ENCODE measurements around the gene SMYD3.
"Not testable (repeated sequence)": the region's sequence is repeated elsewhere in the genome, so short reads cannot be mapped to it uniquely, and the experiment has no call there.

The SMYD3 gene

GRCh38 chr1:245716561-245716960 lies 790.5 kb downstream of the SMYD3 start:
- DNase-seq (ENCODE audit: low read depth in 1 of 2, low spot score in 1 of 2): no peak
- no peak overlapping the region for H3K4me3 ChIP-seq (replicated peaks; ENCODE audit: insufficient read depth, low read length)
- no peak overlapping the region for H3K27ac ChIP-seq (replicated peaks)
- no peaks in the 10 kb centered on the region for H3K27me3 ChIP-seq (ENCODE audit: insufficient read depth, poor library complexity, severe bottlenecking)
- TF ChIP-seq CTCF (IDR thresholded peaks at IDR 0.05; ENCODE audit: insufficient read depth, low read length) (no peak), SPI1 (IDR thresholded peaks at IDR 0.05; ENCODE audit: borderline replicate concordance, low read depth) (no peak), GABPA (IDR thresholded peaks at IDR 0.05; ENCODE audit: low read depth) (no peak), REST (IDR thresholded peaks at IDR 0.05; ENCODE audit: insufficient replicate concordance, low read depth) (no peak), POLR2AphosphoS5 (IDR thresholded peaks at IDR 0.05; ENCODE audit: low read depth) (no peak)

- DNase-seq (ENCODE audit: low read depth in 1 of 2, low spot score in 1 of 2): no peak
- no peak for TF ChIP-seq SPI1 (IDR thresholded peaks at IDR 0.05; ENCODE audit: borderline replicate concordance, low read depth)
- TF ChIP-seq POLR2AphosphoS5 (IDR thresholded peaks at IDR 0.05; ENCODE audit: low read depth): no peak
- no peak for TF ChIP-seq REST (IDR thresholded peaks at IDR 0.05; ENCODE audit: insufficient replicate concordance, low read depth)
- H3K27me3 ChIP-seq (ENCODE audit: insufficient read depth, poor library complexity, severe bottlenecking): no peaks in the 10 kb centered on the region
These were observed 791.1 kb downstream of the SMYD3 start for GRCh38 chr1:245715970-245716369.

GRCh38 chr1:245715291-245715701 lies 791.8 kb downstream of the SMYD3 start:
- Histone ChIP-seq H3K27ac (replicated peaks) (no peak overlapping the region), H3K4me3 (replicated peaks; ENCODE audit: insufficient read depth, low read length) (no peak overlapping the region), H3K27me3 (ENCODE audit: insufficient read depth, poor library complexity, severe bottlenecking) (no peaks in the 10 kb centered on the region)
- DNase-seq (ENCODE audit: low read depth in 1 of 2, low spot score in 1 of 2): no peak
- TF ChIP-seq REST (IDR thresholded peaks at IDR 0.05; ENCODE audit: insufficient replicate concordance, low read depth) (no peak), CTCF (IDR thresholded peaks at IDR 0.05; ENCODE audit: insufficient read depth, low read length) (no peak)

More at GRCh38 chr1:245715970-245716369, 791.1 kb downstream of the SMYD3 start:
- Histone ChIP-seq H3K4me3 (replicated peaks; ENCODE audit: insufficient read depth, low read length) (no peak overlapping the region), H3K27ac (replicated peaks) (no peak overlapping the region)

- DNase-seq (ENCODE audit: low read depth in 1 of 2, low spot score in 1 of 2); H3K4me3 ChIP-seq (replicated peaks; ENCODE audit: insufficient read depth, low read length); H3K27ac ChIP-seq (replicated peaks); H3K27me3 ChIP-seq (ENCODE audit: insufficient read depth, poor library complexity, severe bottlenecking): not testable (repeated sequence)
These were observed 793.1 kb downstream of the SMYD3 start for GRCh38 chr1:245714027-245714426.
